Measurements from ENCODE around the gene VRTN. TPM values are rescaled to one million over a fixed set of nuclear protein-coding genes. Genes with fewer than 3 reads are reported as not detected.

Gene VRTN
- total and polyA plus RNA-seq, 2 of the 8 experiments (the other 6 are each of a cell fraction or from before 2014, with no cell fraction given) = 133 to 148 TPM

DNA sequence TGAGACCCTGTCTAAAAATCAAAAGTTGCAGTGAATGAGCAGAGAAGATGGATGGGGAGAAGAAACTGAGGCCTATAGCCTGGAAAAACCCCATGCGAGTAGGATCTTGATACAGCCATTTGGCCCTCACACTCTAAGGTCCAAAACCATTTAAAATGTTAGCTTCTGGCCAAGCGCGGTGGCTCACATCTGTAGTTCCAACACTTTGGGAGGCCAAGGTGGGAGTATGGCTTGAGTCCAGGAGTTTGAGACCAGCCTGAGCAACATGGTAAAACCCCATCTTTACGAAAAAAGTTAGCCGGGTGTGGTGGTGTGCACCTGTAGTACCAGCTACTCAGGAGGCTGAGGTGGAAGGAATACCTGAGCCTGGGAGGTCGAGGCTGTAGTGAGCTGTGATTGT, 19.8 kb downstream of the VRTN start:
- 97% methylated on average over 6 of the region's 6 CpGs; no CpG with 5 or more reads in 1 of the 2 experiments for WGBS, 2 experiments (ENCODE audit: extremely low coverage in 1 of 2, insufficient coverage in 1 of 2, insufficient read length in 1 of 2, insufficient replicate concordance in 2 of 2, low coverage in 1 of 2, low lambda C conversion rate in 2 of 2, missing lambda C conversion rate in 1 of 2)
- Histone ChIP-seq H3K14ac (ENCODE audit: insufficient read length) (no peak overlapping the region), H2AFZ (ENCODE audit: low read length) (no peak overlapping the region), H3K56ac (replicated peaks; ENCODE audit: insufficient read length, low read depth, low read length) (no peak overlapping the region), H3K36me3 (ENCODE audit: control insufficient read depth in 2 of 4, insufficient read depth in 4 of 4, low read length in 3 of 4) (peaks cover 0 to 3% (median 0%) of the 10 kb centered on the region in 4 experiments; a peak in 1 of 8 replicates), H3K79me2 (ENCODE audit: control insufficient read depth in 1 of 2, insufficient read depth in 2 of 2, low read length in 2 of 2) (peaks cover 0 to 6% of the 10 kb centered on the region in 2 experiments; a peak in 2 of 4 replicates), H3K23ac (ENCODE audit: insufficient read length) (no peak overlapping the region), H3K4ac (replicated peaks; ENCODE audit: insufficient read length, low read depth, low read length) (no peak overlapping the region), H3K18ac (ENCODE audit: extremely low read depth, low read length) (no peak overlapping the region), H4K5ac (ENCODE audit: insufficient read length, low read depth, low read length) (no peak overlapping the region), H4K20me1 (replicated peaks in 1 of 2; ENCODE audit: control insufficient read depth in 1 of 2, insufficient read depth in 2 of 2, low read length in 2 of 2) (no peaks in the 10 kb centered on the region), H3K4me2 (ENCODE audit: insufficient read depth in 1 of 2, low read depth in 2 of 2, low read length in 2 of 2) (no peak overlapping the region), H2BK5ac (ENCODE audit: low read depth, low read length) (no peak overlapping the region), H3K27me3 (replicated peaks in 1 of 4; ENCODE audit: control insufficient read depth in 3 of 4, extremely low read depth in 1 of 4, insufficient read depth in 3 of 4, low read length in 3 of 4) (no peaks in the 10 kb centered on the region), H3K4me3 (ENCODE audit: extremely low read depth in 1 of 4, insufficient read depth in 2 of 4, low read depth in 3 of 4, low read length in 4 of 4) (no peak overlapping the region), H2BK120ac (replicated peaks; ENCODE audit: low read depth, low read length) (no peak overlapping the region), H4K91ac (replicated peaks; ENCODE audit: insufficient read length, low read length) (no peak overlapping the region), H4K8ac (ENCODE audit: extremely low read depth, insufficient read depth, low read length) (no peak overlapping the region), H3K9ac (replicated peaks in 1 of 4; ENCODE audit: extremely low read depth in 1 of 4, low read depth in 3 of 4, low read length in 3 of 4) (no peak overlapping the region), H3K27ac (ENCODE audit: low read depth, low read length) (no peak overlapping the region), H2BK15ac (ENCODE audit: low read length) (no peak overlapping the region), H2BK20ac (ENCODE audit: low read length) (no peak overlapping the region), H2BK12ac (ENCODE audit: low read depth, low read length) (no peak overlapping the region), H2AK5ac (ENCODE audit: low read depth, low read length) (no peak overlapping the region), H3K9me3 (ENCODE audit: insufficient read depth in 2 of 2, low read depth in 1 of 2, low read length in 1 of 2) (no peaks in the 10 kb centered on the region), H3K23me2 (ENCODE audit: low read depth, low read length) (no peaks in the 10 kb centered on the region), H3K4me1 (replicated peaks in 1 of 4; ENCODE audit: control insufficient read depth in 3 of 4, insufficient read depth in 4 of 4, low read length in 3 of 4) (peaks cover 0 to 6% (median 5%) of the 10 kb centered on the region in 4 experiments; a peak in 4 of 7 replicates), H3K79me1 (ENCODE audit: low read depth, low read length) (no peaks in the 10 kb centered on the region)
- DNase-seq (ENCODE audit: low read depth in 1 of 2, low spot score in 2 of 2) (no peak), FAIRE-seq (no peak)
- ChIA-PET CTCF (ENCODE audit: partially characterized antibody) (interaction anchor here (0.6 to 4.4 kb wide), 9 partner anchors 25 to 111 kb away, joined by 3 to 22 read pairs (median 4); no protein-coding TSS in a partner anchor), POLR2A (ENCODE audit: partially characterized antibody) (interaction anchor here (1.0 to 5.5 kb wide), 6 partner anchors 8 to 111 kb away, joined by 3 to 30 read pairs (median 7); partner anchors contain the start of gene VRTN)
- TF ChIP-seq YY1 (IDR thresholded peaks at IDR 0.05; ENCODE audit: low read depth, low read length) (no peak), SP4 (IDR thresholded peaks at IDR 0.05; ENCODE audit: low read length) (no peak), SIN3A (conservative IDR thresholded peaks at IDR 0.05 in 1 of 2, IDR thresholded peaks at IDR 0.05 in 1 of 2; ENCODE audit: low read depth in 1 of 2, low read length in 2 of 2) (no peak), CBX5 (IDR thresholded peaks at IDR 0.05; ENCODE audit: low read depth, low read length) (no peak), SIX5 (IDR thresholded peaks at IDR 0.05; ENCODE audit: low read depth, low read length) (no peak), NRF1 (IDR thresholded peaks at IDR 0.05; ENCODE audit: low read depth, low read length) (no peak), BCL11A (IDR thresholded peaks at IDR 0.05; ENCODE audit: low read depth in 2 of 2, low read length in 2 of 2) (no peak), PHF8 (conservative IDR thresholded peaks at IDR 0.05; ENCODE audit: low read depth, low read length) (no peak), EP300 (IDR thresholded peaks at IDR 0.05; ENCODE audit: borderline replicate concordance in 1 of 2, low read depth in 2 of 2, low read length in 2 of 2) (no peak), KDM1A (IDR thresholded peaks at IDR 0.05; ENCODE audit: borderline replicate concordance, low read length) (no peak), CTBP2 (IDR thresholded peaks at IDR 0.05; ENCODE audit: borderline replicate concordance, insufficient read depth, insufficient read length, low read length) (no peak)
- TF ChIP-seq, protein P1, sequence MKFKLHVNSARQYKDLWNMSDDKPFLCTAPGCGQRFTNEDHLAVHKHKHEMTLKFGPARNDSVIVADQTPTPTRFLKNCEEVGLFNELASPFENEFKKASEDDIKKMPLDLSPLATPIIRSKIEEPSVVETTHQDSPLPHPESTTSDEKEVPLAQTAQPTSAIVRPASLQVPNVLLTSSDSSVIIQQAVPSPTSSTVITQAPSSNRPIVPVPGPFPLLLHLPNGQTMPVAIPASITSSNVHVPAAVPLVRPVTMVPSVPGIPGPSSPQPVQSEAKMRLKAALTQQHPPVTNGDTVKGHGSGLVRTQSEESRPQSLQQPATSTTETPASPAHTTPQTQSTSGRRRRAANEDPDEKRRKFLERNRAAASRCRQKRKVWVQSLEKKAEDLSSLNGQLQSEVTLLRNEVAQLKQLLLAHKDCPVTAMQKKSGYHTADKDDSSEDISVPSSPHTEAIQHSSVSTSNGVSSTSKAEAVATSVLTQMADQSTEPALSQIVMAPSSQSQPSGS (IDR thresholded peaks at IDR 0.05; ENCODE audit: low read length) = no peak
